Keratinocyte (primary cell): ENCODE measurements around the gene PRKCE. TPM values are rescaled to one million over a fixed set of nuclear protein-coding genes. Genes with fewer than 3 reads are reported as not detected.

ENCODE experiments used
- DNase-seq: peaks from one replicate; pipeline ENCODE4 v3.0.0-alpha.2; 2011; ENCODE audit warnings: low read depth, missing footprints, low spot score
- FAIRE-seq: peaks from 2 replicates; lab custom pipeline; 2011; peaks lifted over from hg19 to GRCh38; lab: Jason Lieb, UNC
- H2AFZ ChIP-seq: 2 replicates; pipeline ENCODE4 v1.6.0; 2012; ENCODE audit warnings: low read length, control low read depth, inconsistent platforms; ENCODE audit not compliant: control insufficient read depth
- H3K27ac ChIP-seq: 2 replicates; pipeline ENCODE4 v1.5.1; 2011; ENCODE audit warnings: low read length; ENCODE audit not compliant: control insufficient read depth, insufficient read depth
- H3K27me3 ChIP-seq: 3 replicates; pipeline ENCODE4 v1.6.0; 2011; ENCODE audit warnings: low read length; ENCODE audit not compliant: control insufficient read depth, insufficient read depth; ENCODE audit errors: extremely low read depth
- H3K36me3 ChIP-seq, 2 experiments: 2 replicates in 1 of 2; 3 replicates in 1 of 2; pipeline ENCODE4 v1.5.1; 2011; ENCODE audit warnings: low read length in 2 of 2, mild to moderate bottlenecking in 1 of 2; ENCODE audit not compliant: control insufficient read depth in 2 of 2, insufficient read depth in 2 of 2; ENCODE audit errors: extremely low read depth in 1 of 2
- H3K4me1 ChIP-seq: 3 replicates; pipeline ENCODE4 v1.5.1; 2011; ENCODE audit warnings: low read length; ENCODE audit not compliant: control insufficient read depth, insufficient read depth; ENCODE audit errors: extremely low read depth
- H3K4me2 ChIP-seq: 3 replicates; pipeline ENCODE4 v1.6.0; 2011; ENCODE audit warnings: low read depth, low read length; ENCODE audit not compliant: control insufficient read depth, insufficient read depth; ENCODE audit errors: extremely low read depth
- H3K4me3 ChIP-seq, 3 experiments: fragments of 200-600 bp in 1 of 3; sonication (generic) in 1 of 3; 2 replicates in 2 of 3; 3 replicates in 1 of 3; pipeline ENCODE4 v1.5.1; 2011 to 2016; ENCODE audit warnings: low read length in 3 of 3, mild to moderate bottlenecking in 3 of 3, control low read depth in 2 of 3, inconsistent platforms in 1 of 3, low read depth in 1 of 3, mixed read lengths in 1 of 3, mixed run types in 1 of 3, moderate library complexity in 1 of 3; ENCODE audit not compliant: control insufficient read depth in 2 of 3, insufficient read depth in 2 of 3; ENCODE audit errors: extremely low read depth in 1 of 3
- H3K79me2 ChIP-seq: 2 replicates; pipeline ENCODE4 v1.6.0; 2012; ENCODE audit warnings: low read length; ENCODE audit not compliant: control insufficient read depth, insufficient read depth
- H3K9ac ChIP-seq: 3 replicates; pipeline ENCODE4 v1.6.0; 2011; ENCODE audit warnings: low read length; ENCODE audit not compliant: control insufficient read depth, insufficient read depth; ENCODE audit errors: extremely low read depth
- H3K9me1 ChIP-seq: 3 replicates; pipeline ENCODE4 v1.6.0; 2011; ENCODE audit warnings: low read length; ENCODE audit not compliant: control insufficient read depth, insufficient read depth; ENCODE audit errors: extremely low read depth
- H3K9me3 ChIP-seq: 2 replicates; pipeline ENCODE4 v1.5.1; 2012; ENCODE audit warnings: low read depth, low read length; ENCODE audit not compliant: control insufficient read depth
- H4K20me1 ChIP-seq: 3 replicates; pipeline ENCODE4 v1.6.0; 2011; ENCODE audit warnings: low read length; ENCODE audit not compliant: control insufficient read depth, insufficient read depth; ENCODE audit errors: extremely low read depth
- CTCF ChIP-seq, 3 experiments: IDR thresholded peaks in 1 of 3; conservative IDR thresholded peaks in 1 of 3; optimal IDR thresholded peaks in 1 of 3; 2 replicates in 2 of 3; 3 replicates in 1 of 3; pipeline versions ENCODE3 to v1.5.1; 2011; ENCODE audit warnings: low read length in 3 of 3, mild to moderate bottlenecking in 3 of 3, moderate library complexity in 2 of 3, control low read depth in 1 of 3, inconsistent platforms in 1 of 3; ENCODE audit not compliant: insufficient read depth in 2 of 3; ENCODE audit errors: extremely low read depth in 1 of 3
- EZH2 ChIP-seq: IDR thresholded peaks from one replicate; pipeline ENCODE4 v1.6.1; 2012; ENCODE audit warnings: inconsistent platforms, mild to moderate bottlenecking, low read length, moderate library complexity
- dilution Hi-C: fragments of 300-500 bp; cut with MboI; formaldehyde crosslinking; loops from one replicate; pipeline ENCODE4 v1.7.0; 2020; ENCODE audit warnings: low sequenced_read_pairs; ENCODE audit not compliant: extremely low pct_ligation_motif_present
- polyA plus RNA-seq, 5 experiments: library from polyadenylated mRNA; depleted of rRNA in 3 of 5; stranded (reverse) in 3 of 5; stranded (forward) in 1 of 5; unstranded in 1 of 5; fragments of >200 nt; gene quantifications; 1 replicate in 1 of 5; 2 replicates in 3 of 5; 3 replicates in 1 of 5; pipeline versions ENCODE4 v1.2.1 to v1.2.3, GENCODE V29; 2011 to 2012; ENCODE audit warnings: missing spikeins in 2 of 5, low read depth in 1 of 5, low replicate concordance in 1 of 5

PRKCE gene
- polyA plus RNA-seq, 1 donor (not counting 4 experiments of a cell fraction or from before 2014, with no cell fraction given): 2.0 TPM

GRCh38 chr2:45750484-45750883, 99.0 kb downstream of the PRKCE start:
- no peak overlapping the region for H3K9ac ChIP-seq
- H3K27me3 ChIP-seq: no peaks in the 10 kb centered on the region
- dilution Hi-C loops: no loop called here
- H3K4me2 ChIP-seq: no peak overlapping the region
- no peak for TF ChIP-seq EZH2
- H3K9me1 ChIP-seq: no peaks in the 10 kb centered on the region
- H3K4me3 ChIP-seq: no peak overlapping the region
- peaks cover 2% of the 10 kb centered on the region for H3K9me3 ChIP-seq
- no peaks in the 10 kb centered on the region for H3K36me3 ChIP-seq
- H3K4me1 ChIP-seq: no peaks in the 10 kb centered on the region
- FAIRE-seq: no peak
- no peaks in the 10 kb centered on the region for H4K20me1 ChIP-seq
- H3K79me2 ChIP-seq: no peaks in the 10 kb centered on the region
- no peak for DNase-seq
- H2AFZ ChIP-seq: no peak overlapping the region
- no peak overlapping the region for H3K27ac ChIP-seq

DNA sequence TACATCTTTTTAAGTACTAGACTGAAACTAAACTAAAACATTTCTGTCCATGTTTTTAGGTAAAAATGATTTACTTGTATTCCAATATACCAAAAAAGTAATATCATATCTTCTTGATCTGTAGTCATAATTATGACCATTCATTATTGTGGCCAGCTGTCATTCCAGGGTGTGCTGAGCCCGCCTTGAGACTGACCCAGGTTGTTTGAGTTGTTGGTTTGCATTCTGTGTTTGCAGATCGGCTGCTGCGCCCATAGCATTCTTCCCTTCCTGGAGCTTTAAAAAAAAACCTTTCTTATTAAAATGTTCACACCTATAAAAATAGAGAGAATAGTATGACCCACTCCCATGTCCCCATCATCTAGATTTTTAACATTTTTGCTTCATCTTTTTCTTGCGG, 101.9 kb downstream of the PRKCE start:
- H2AFZ ChIP-seq: no peak overlapping the region
- no peak for TF ChIP-seq EZH2
- no peaks in the 10 kb centered on the region for H3K79me2 ChIP-seq
- FAIRE-seq (no peak), DNase-seq (no peak)
- dilution Hi-C loops: no loop called here
- no peaks in the 10 kb centered on the region for H3K9me1 ChIP-seq
- H3K4me2 ChIP-seq: no peak overlapping the region
- H4K20me1 ChIP-seq: no peaks in the 10 kb centered on the region
- H3K9ac ChIP-seq: no peak overlapping the region
- no peak overlapping the region for H3K27ac ChIP-seq
- H3K27me3 ChIP-seq: no peaks in the 10 kb centered on the region
- H3K36me3 ChIP-seq: no peaks in the 10 kb centered on the region
- no peaks in the 10 kb centered on the region for H3K9me3 ChIP-seq
- H3K4me1 ChIP-seq: no peaks in the 10 kb centered on the region
- H3K4me3 ChIP-seq: no peak overlapping the region

- Histone ChIP-seq H3K4me3 (no peak overlapping the region), H3K27ac (no peak overlapping the region), H2AFZ (no peak overlapping the region), H3K36me3 (no peaks in the 10 kb centered on the region), H3K27me3 (no peaks in the 10 kb centered on the region), H3K79me2 (no peaks in the 10 kb centered on the region), H3K4me1 (no peaks in the 10 kb centered on the region), H4K20me1 (no peaks in the 10 kb centered on the region), H3K9me3 (no peaks in the 10 kb centered on the region), H3K4me2 (no peak overlapping the region), H3K9me1 (no peaks in the 10 kb centered on the region), H3K9ac (no peak overlapping the region)
- FAIRE-seq (no peak), DNase-seq (no peak)
- TF ChIP-seq EZH2: no peak
- no peak for TF ChIP-seq CTCF (optimal IDR thresholded peaks at IDR 0.05 in 1 of 3, IDR thresholded peaks at IDR 0.05 in 1 of 3, conservative IDR thresholded peaks at IDR 0.05 in 1 of 3; ENCODE audit: extremely low read depth in 1 of 3, insufficient read depth in 2 of 3, low read length in 3 of 3)
- dilution Hi-C loops: no loop called here
Measured at GRCh38 chr2:45754131-45755010, 102.9 kb downstream of the PRKCE start.
